Measurements from ENCODE around the gene CDKAL1. TPM values are rescaled to one million over a fixed set of nuclear protein-coding genes. Genes with fewer than 3 reads are reported as not detected.

Gene CDKAL1
- total RNA-seq, 1 experiment from 2014 or later, result 21.8 TPM

GRCh38 chr6:20998748-20999448 lies 464.6 kb downstream of the CDKAL1 start:
- Histone ChIP-seq H3K4me3 (no peak overlapping the region), H3K27ac (no peak overlapping the region), H3K9me3 (replicated peaks) (no peaks in the 10 kb centered on the region), H3K4me1 (no peaks in the 10 kb centered on the region), H3K36me3 (no peaks in the 10 kb centered on the region), H3K27me3 (no peaks in the 10 kb centered on the region)
- no peak for DNase-seq

- DNase-seq, result no peak
- Histone ChIP-seq H3K4me3 (no peak overlapping the region), H3K27ac (no peak overlapping the region), H3K27me3 (no peaks in the 10 kb centered on the region), H3K9me3 (replicated peaks) (no peaks in the 10 kb centered on the region), H3K36me3 (no peaks in the 10 kb centered on the region), H3K4me1 (no peaks in the 10 kb centered on the region)
Observed at GRCh38 chr6:21000331-21000801, 466.1 kb downstream of the CDKAL1 start.

- Histone ChIP-seq H3K4me3 (no peak overlapping the region), H3K36me3 (no peaks in the 10 kb centered on the region), H3K27ac (no peak overlapping the region), H3K27me3 (no peaks in the 10 kb centered on the region), H3K4me1 (no peaks in the 10 kb centered on the region), H3K9me3 (replicated peaks) (no peaks in the 10 kb centered on the region)
- no peak for DNase-seq
Observed at GRCh38 chr6:21001736-21002135, 467.5 kb downstream of the CDKAL1 start.

GRCh38 chr6:21003780-21004541 lies 469.7 kb downstream of the CDKAL1 start:
- Histone ChIP-seq H3K9me3 (replicated peaks) (no peaks in the 10 kb centered on the region), H3K27ac (no peak overlapping the region), H3K4me1 (no peaks in the 10 kb centered on the region), H3K4me3 (no peak overlapping the region), H3K36me3 (no peaks in the 10 kb centered on the region), H3K27me3 (no peaks in the 10 kb centered on the region)
- DNase-seq, result no peak

- no peaks in the 10 kb centered on the region for H3K27me3 ChIP-seq
- no peak overlapping the region for H3K4me3 ChIP-seq
- H3K36me3 ChIP-seq, result no peaks in the 10 kb centered on the region
- H3K4me1 ChIP-seq, result no peaks in the 10 kb centered on the region
- H3K9me3 ChIP-seq (replicated peaks), result no peaks in the 10 kb centered on the region
- DNase-seq, result no peak
- no peak overlapping the region for H3K27ac ChIP-seq
Observed at GRCh38 chr6:21005816-21006570, 471.7 kb downstream of the CDKAL1 start.

GRCh38 chr6:21019614-21020013 lies 485.4 kb downstream of the CDKAL1 start:
- Histone ChIP-seq H3K9me3 (replicated peaks) (no peaks in the 10 kb centered on the region), H3K4me1 (no peaks in the 10 kb centered on the region), H3K4me3 (no peak overlapping the region), H3K27ac (no peak overlapping the region), H3K27me3 (no peaks in the 10 kb centered on the region), H3K36me3 (no peaks in the 10 kb centered on the region)
- DNase-seq, result no peak

- Histone ChIP-seq H3K4me1 (no peaks in the 10 kb centered on the region), H3K27me3 (no peaks in the 10 kb centered on the region), H3K4me3 (no peak overlapping the region), H3K9me3 (replicated peaks) (no peaks in the 10 kb centered on the region), H3K27ac (no peak overlapping the region), H3K36me3 (no peaks in the 10 kb centered on the region)
- no peak for DNase-seq
Observed at GRCh38 chr6:21022343-21023107, 488.3 kb downstream of the CDKAL1 start.

GRCh38 chr6:21023210-21023609 lies 489.0 kb downstream of the CDKAL1 start:
- H3K9me3 ChIP-seq (replicated peaks), result no peaks in the 10 kb centered on the region

GRCh38 chr6:21024616-21025015 lies 490.4 kb downstream of the CDKAL1 start:
- Histone ChIP-seq H3K27me3 (no peaks in the 10 kb centered on the region), H3K4me1 (no peaks in the 10 kb centered on the region), H3K27ac (no peak overlapping the region), H3K4me3 (no peak overlapping the region), H3K9me3 (replicated peaks) (no peaks in the 10 kb centered on the region), H3K36me3 (no peaks in the 10 kb centered on the region)
- no peak for DNase-seq

More at GRCh38 chr6:21023210-21023609, 489.0 kb downstream of the CDKAL1 start:
- Histone ChIP-seq H3K4me1 (no peaks in the 10 kb centered on the region), H3K4me3 (no peak overlapping the region), H3K27me3 (no peaks in the 10 kb centered on the region), H3K27ac (no peak overlapping the region), H3K36me3 (no peaks in the 10 kb centered on the region)
- DNase-seq, result no peak

- Histone ChIP-seq H3K4me3 (no peak overlapping the region), H3K4me1 (no peaks in the 10 kb centered on the region), H3K36me3 (no peaks in the 10 kb centered on the region), H3K9me3 (replicated peaks) (no peaks in the 10 kb centered on the region), H3K27me3 (no peaks in the 10 kb centered on the region), H3K27ac (no peak overlapping the region)
- DNase-seq, result no peak
Observed at GRCh38 chr6:21026576-21027273, 492.5 kb downstream of the CDKAL1 start.

GRCh38 chr6:21027507-21027906 lies 493.2 kb downstream of the CDKAL1 start:
- Histone ChIP-seq H3K4me3 (no peak overlapping the region), H3K27me3 (no peaks in the 10 kb centered on the region), H3K9me3 (replicated peaks) (no peaks in the 10 kb centered on the region), H3K36me3 (no peaks in the 10 kb centered on the region), H3K4me1 (no peaks in the 10 kb centered on the region), H3K27ac (no peak overlapping the region)
- no peak for DNase-seq

GRCh38 chr6:21031182-21031581 lies 496.9 kb downstream of the CDKAL1 start:
- no peaks in the 10 kb centered on the region for H3K36me3 ChIP-seq
- no peaks in the 10 kb centered on the region for H3K4me1 ChIP-seq
- no peak overlapping the region for H3K27ac ChIP-seq
- no peak for DNase-seq
- no peaks in the 10 kb centered on the region for H3K27me3 ChIP-seq
- H3K9me3 ChIP-seq (replicated peaks), result no peaks in the 10 kb centered on the region
- no peak overlapping the region for H3K4me3 ChIP-seq

- no peak for DNase-seq
- Histone ChIP-seq H3K27ac (no peak overlapping the region), H3K36me3 (no peaks in the 10 kb centered on the region), H3K4me1 (no peaks in the 10 kb centered on the region), H3K27me3 (no peaks in the 10 kb centered on the region), H3K4me3 (no peak overlapping the region), H3K9me3 (replicated peaks) (no peaks in the 10 kb centered on the region)
Observed at GRCh38 chr6:21033084-21033483, 498.8 kb downstream of the CDKAL1 start.

GRCh38 chr6:21033575-21034026 lies 499.3 kb downstream of the CDKAL1 start:
- Histone ChIP-seq H3K4me3 (no peak overlapping the region), H3K4me1 (no peaks in the 10 kb centered on the region), H3K36me3 (no peaks in the 10 kb centered on the region), H3K27me3 (no peaks in the 10 kb centered on the region), H3K27ac (no peak overlapping the region), H3K9me3 (replicated peaks) (no peaks in the 10 kb centered on the region)
- no peak for DNase-seq
